Activated CD4-positive, alpha-beta T cell treated with anti-CD3 and anti-CD28 coated beads, Interleukin-2, amount 50 U/mL, for 1 hour (primary cell): Measurements from ENCODE around the gene GLYR1.
A peak's percentile ranks its signal among the peaks of the same experiment; 100 is the strongest.
"Not testable (repeated sequence)": the region's sequence is repeated elsewhere in the genome, so short reads cannot be mapped to it uniquely, and the experiment has no call there.

Experiments
- DNase-seq: peaks from one replicate; pipeline ENCODE4 v3.0.0-alpha.2; 2020

Gene GLYR1

DNA sequence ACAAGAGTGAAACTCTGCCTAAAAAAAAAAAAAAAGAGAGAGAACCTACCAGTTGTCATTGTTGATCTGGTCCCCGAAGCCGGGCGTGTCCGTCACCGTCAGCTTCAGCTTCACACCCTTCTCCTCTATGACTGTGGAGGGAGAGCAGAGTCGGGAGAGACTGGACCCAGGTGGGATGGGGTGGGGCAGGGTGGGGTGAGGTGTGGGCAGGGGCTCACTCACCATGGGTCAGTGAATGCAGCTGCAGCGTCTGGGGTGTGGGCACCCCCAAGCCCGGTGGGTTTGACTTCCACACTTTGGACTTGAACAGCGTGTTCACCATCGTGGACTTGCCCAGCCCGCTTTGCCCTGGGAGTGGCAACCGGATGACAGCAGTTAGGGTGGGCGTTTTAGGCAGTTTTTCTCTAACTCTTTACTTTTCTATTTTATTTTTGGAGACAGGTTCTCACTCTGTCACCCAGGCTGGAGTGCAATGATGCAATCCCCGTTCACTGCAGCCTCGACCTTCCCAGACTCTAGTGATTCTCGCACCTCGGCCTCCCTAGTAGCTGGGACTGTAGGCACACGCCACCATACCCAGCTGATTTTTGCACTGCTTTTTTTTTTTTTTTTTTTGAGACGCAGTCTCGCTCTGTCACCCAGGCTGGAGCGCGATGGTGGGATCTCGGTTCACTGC lies 61.2 kb downstream of the GLYR1 start:
- DNase-seq = no peak

- DNase-seq = not testable (repeated sequence)
Observed at GRCh38 chr16:4784444-4784987, 62.6 kb downstream of the GLYR1 start.

DNA sequence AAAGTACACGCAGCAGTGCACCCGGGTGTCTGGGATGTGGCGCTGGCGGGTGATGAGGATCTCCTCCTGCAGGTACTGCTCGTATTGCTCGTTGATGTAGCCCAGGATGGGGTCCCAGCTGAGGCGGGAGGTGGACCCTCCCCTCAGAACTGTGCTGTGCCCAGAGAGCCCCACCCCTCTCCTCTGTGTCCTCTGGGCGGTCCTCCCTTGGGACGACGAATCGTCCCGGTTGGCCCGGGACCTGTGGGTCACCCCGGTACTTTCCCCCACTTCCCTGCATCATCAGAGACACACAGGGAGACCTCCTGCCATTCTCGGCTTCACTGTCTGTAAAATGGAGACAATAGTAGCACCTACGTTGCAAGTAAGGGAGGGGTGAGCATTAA lies 63.1 kb downstream of the GLYR1 start:
- no peak for DNase-seq

- DNase-seq = no peak
Observed at GRCh38 chr16:4783251-4783950, 63.7 kb downstream of the GLYR1 start.

DNA sequence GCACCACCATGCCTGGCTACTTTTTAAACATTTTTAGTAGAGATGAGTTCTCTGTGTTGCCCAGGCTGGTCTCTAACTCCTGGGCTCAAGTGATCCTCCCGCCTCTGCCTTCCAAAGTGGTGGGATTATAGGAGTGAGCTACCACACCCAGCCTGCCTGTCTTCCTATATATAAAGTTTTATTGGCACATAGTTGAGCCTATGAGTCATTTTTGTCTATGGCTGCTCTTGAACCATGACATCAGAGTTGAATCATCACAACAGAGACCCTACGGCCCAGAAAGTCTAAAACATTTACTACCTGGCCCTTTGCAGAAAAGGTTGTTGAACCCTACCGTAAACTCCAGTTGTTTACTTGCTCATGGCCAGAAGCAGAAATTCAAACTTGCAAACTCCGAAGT lies 66.9 kb downstream of the GLYR1 start:
- DNase-seq = no peak

DNA sequence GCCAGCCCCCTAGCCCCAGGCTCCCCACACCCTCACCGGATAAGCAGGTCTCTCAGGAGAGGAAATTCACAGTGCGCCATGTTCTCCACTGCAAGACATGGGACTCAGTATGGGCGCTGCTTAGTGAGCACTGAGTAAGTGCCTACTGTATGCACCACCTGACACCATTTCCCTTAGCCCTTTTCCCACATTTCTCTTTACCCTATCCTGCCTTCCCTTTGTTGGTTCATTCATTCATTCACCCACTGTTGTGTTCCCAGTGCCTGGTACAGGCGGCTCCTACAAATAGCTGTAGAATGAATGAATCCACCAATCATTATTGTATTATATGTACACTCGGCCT lies 69.1 kb downstream of the GLYR1 start:
- no peak for DNase-seq

- no peak for DNase-seq
Observed at GRCh38 chr16:4777339-4778049, 69.6 kb downstream of the GLYR1 start.

- DNase-seq = no peak
Observed at GRCh38 chr16:4776141-4776705, 70.9 kb downstream of the GLYR1 start.

- no peak for DNase-seq
Observed at GRCh38 chr16:4775005-4775404, 72.1 kb downstream of the GLYR1 start.

DNA sequence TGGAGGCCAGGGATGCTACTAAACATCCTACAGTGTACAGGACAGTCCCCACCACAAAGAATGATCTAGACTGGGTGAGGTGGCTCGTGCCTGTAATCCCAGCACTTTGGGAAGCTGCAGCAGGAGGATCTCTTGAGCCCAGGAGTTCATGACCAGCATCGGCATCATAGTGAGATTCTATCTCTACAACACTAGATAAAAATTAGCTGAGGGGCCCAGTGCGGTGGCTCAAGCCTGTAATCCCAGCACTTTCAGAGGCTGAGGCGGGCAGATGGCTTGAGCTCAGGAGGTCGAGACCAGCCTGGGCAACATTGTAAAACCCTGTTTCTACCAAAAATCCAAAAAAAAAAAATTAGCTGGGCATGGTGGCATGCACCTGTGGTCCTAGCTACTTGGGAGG lies 74.7 kb downstream of the GLYR1 start:
- no peak for DNase-seq

DNA sequence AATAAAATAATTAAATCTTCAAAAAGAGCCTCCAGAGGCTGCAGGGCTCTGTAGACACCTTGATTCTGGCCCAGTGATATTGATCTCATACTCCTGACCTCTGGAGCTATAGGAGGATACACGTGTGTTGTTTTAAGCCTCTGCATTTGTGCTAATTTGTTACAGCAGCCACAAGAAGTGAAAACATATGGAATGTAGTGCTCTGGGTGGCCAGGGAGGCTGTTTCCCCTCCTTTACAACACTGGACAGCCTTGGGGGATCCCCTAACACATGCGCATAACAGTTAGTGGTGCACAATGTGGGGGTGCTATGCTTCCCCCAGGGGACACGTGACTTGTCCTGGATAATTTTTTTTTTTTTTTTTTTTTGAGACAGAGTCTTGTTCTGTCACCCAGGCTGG lies 75.4 kb downstream of the GLYR1 start:
- no peak for DNase-seq

GRCh38 chr16:4769306-4769638 lies 77.8 kb downstream of the GLYR1 start:
- DNase-seq = no peak

DNA sequence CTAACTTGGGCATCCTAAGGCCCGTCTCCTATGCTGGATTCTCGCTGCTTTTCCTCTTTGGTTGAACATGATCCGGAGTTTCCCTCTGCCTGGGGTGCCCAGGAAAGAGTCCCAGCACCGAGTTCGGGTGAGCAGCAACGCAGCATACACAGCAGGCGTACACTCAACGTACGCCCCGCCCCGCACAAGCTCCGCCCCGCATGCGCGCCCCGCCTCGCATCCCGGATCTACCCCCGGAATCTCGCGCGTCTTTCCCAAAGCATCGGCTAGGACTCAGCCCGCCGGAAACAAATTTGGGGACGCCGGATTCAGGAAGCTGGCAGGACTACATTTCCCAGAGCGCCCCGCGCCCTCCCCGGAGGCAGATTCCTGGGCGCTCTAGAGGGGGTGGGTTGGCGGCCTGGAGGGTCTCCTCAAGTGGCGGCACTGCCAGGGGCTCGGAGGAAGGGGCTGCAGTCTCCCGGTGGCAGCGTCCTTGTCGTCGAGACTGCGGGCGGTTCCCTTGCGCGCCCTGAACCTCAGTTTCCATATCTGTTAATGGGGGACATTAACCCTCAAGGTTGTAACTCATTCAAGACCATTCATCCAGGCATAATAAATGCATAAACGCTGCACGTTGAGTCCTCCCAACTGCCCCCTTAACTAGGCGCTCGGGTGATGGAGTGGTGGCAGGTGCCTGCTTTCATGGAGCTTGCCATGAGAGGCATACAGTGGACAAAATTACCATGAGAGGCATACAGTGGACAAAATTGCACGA lies 78.4 kb downstream of the GLYR1 start:
- DNase-seq = peak; percentile 73

- no peak for DNase-seq
Observed at GRCh38 chr16:4767872-4768548, 79.1 kb downstream of the GLYR1 start.

DNA sequence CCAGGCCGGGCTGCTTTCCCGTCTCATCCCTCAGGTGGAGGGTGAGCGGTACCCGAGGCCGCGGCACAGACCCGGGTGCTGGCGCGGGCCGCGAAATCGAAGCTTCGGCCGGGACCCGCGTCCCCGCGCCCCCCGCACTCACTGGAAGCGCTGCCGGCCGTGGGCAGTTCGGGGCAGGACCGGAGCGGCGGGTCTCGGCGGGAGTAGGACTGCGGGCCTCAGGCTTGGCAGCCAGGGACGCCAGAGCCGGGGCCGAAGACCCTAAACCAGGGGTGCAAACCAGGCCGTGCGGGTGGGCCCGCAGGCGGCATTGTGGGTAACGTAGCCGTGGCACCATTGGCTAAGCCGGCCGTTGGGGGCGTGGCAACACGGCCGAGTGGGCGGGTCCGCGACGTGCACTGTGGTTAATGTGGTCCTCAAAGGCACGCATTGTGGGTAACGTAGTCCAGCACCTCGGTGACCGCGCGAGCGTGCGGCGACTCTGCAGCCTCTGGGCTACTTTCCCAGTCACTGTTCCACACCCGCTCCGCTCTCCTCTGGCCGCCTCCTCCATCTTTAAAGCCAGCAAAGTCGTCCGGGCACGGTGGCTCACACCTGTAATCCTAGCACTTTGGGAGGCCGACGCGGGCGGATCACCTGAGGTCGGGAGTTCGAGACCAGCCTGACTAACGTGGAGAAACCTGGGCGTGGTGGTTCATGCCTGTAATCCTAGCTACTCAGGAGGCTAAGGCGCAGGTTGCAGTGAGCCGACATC lies 80.0 kb downstream of the GLYR1 start, which contains the start of gene ZNF500:
ZNF500 (minus strand) TSS at position 288 of the 754 bp plus-strand sequence. CDS start 1,184 bp downstream, outside the sequence.
- peak; percentile 96 for DNase-seq

- no peak for DNase-seq
Observed at GRCh38 chr16:4765511-4766474, 81.3 kb downstream of the GLYR1 start.

- no peak for DNase-seq
Observed at GRCh38 chr16:4763791-4764190, 83.3 kb downstream of the GLYR1 start.

- no peak for DNase-seq
Observed at GRCh38 chr16:4762205-4762604, 84.9 kb downstream of the GLYR1 start.

- DNase-seq = no peak
Observed at GRCh38 chr16:4760221-4760910, 86.7 kb downstream of the GLYR1 start.

DNA sequence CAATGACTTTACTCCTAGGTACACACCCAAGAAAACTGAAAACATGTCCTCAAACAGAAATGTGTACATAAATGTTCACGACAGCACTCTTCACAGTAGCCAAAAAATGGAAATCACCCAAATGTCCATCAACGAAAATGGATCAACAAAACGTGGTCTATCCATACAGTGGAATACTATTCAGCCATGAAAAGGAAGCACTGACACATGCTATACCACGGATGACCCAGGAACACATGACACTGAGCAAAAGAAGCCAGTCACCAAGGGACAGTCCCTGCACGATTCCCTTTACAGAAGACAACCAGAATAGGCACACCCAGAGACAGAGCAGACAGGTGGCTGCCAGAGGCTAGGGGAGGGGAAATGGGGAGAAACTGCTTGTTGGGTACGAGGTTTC lies 91.4 kb downstream of the GLYR1 start:
- no peak for DNase-seq
